DOHH2 (cell line): ENCODE measurements around the gene ADAMTS13.

Source experiments
- H3F3A ChIP-seq: fragments of 200-600 bp; sonication (generic), shearing (Covaris generic); 2 replicates; pipeline ENCODE4 v1.6.0; 2016; ENCODE audit warnings: antibody characterized with exemption, mild to moderate bottlenecking; ENCODE audit not compliant: control insufficient read depth, insufficient read depth
- H3K27ac ChIP-seq: fragments of 200-600 bp; sonication (generic); 2 replicates; pipeline ENCODE4 v1.5.1; 2014; ENCODE audit warnings: low read depth, mild to moderate bottlenecking, low read length, moderate library complexity
- H3K27me3 ChIP-seq: fragments of 200-600 bp; sonication (generic); 2 replicates; pipeline ENCODE4 v1.6.1; 2014; ENCODE audit warnings: mild to moderate bottlenecking, low read length, mixed read lengths; ENCODE audit not compliant: control insufficient read depth
- H3K36me3 ChIP-seq: fragments of 200-600 bp; sonication (generic); 2 replicates; pipeline ENCODE4 v1.6.1; 2014; ENCODE audit warnings: mild to moderate bottlenecking, low read length, moderate library complexity, mixed read lengths; ENCODE audit not compliant: control insufficient read depth
- H3K4me1 ChIP-seq: fragments of 200-600 bp; sonication (generic); 2 replicates; pipeline ENCODE4 v1.6.1; 2014; ENCODE audit warnings: mild to moderate bottlenecking, low read length, mixed read lengths; ENCODE audit not compliant: control insufficient read depth
- H3K4me2 ChIP-seq: fragments of 200-600 bp; sonication (generic); 2 replicates; pipeline ENCODE4 v1.6.0; 2014; ENCODE audit warnings: mild to moderate bottlenecking, low read length, moderate library complexity
- H3K4me3 ChIP-seq: fragments of 200-600 bp; sonication (generic); 2 replicates; pipeline ENCODE4 v1.5.1; 2014; ENCODE audit warnings: mild to moderate bottlenecking, low read length, mixed read lengths
- H3K79me2 ChIP-seq: fragments of 200-600 bp; sonication (generic); 2 replicates; pipeline ENCODE4 v1.6.1; 2014; ENCODE audit warnings: mild to moderate bottlenecking, low read length, mixed read lengths; ENCODE audit not compliant: control insufficient read depth
- H3K9me2 ChIP-seq: fragments of 200-600 bp; sonication (generic); replicated peaks from 2 replicates; pipeline ENCODE4 v1.6.1; 2014; ENCODE audit warnings: mild to moderate bottlenecking, low read length, mixed read lengths; ENCODE audit not compliant: control insufficient read depth
- H3K9me3 ChIP-seq: fragments of 200-600 bp; sonication (generic); 2 replicates; pipeline ENCODE4 v1.6.1; 2014; ENCODE audit warnings: antibody characterized with exemption, low read length, mixed read lengths; ENCODE audit not compliant: control insufficient read depth, insufficient read depth
- H4K20me1 ChIP-seq: fragments of 200-600 bp; sonication (generic); 2 replicates; pipeline ENCODE4 v1.6.0; 2014; ENCODE audit warnings: low read depth, mild to moderate bottlenecking, antibody characterized with exemption, low read length, moderate library complexity; ENCODE audit not compliant: control insufficient read depth, insufficient read depth
- CTCF ChIP-seq: fragments of 200-600 bp; sonication (generic); IDR thresholded peaks from one replicate; pipeline ENCODE4 v1.5.1; 2014; ENCODE audit warnings: antibody characterized with exemption, mild to moderate bottlenecking, low read depth, low read length; ENCODE audit not compliant: poor library complexity, severe bottlenecking
- EZH2phosphoT487 ChIP-seq: fragments of 200-600 bp; sonication (generic); IDR thresholded peaks from 2 replicates; pipeline ENCODE4 v1.6.1; 2017; ENCODE audit warnings: borderline replicate concordance, mild to moderate bottlenecking, antibody characterized with exemption, low read length, moderate library complexity, mixed read lengths

ADAMTS13 gene

GRCh38 chr9:133443248-133443647, 21.1 kb downstream of the ADAMTS13 start:
- Histone ChIP-seq H3K4me3 (no peak overlapping the region), H3K27me3 (peaks cover 5% of the 10 kb centered on the region; the same call in 1 of the 2 replicates), H3K9me2 (no peaks in the 10 kb centered on the region), H3F3A (no peaks in the 10 kb centered on the region), H3K4me1 (peaks cover 15% of the 10 kb centered on the region), H3K4me2 (no peak overlapping the region), H3K9me3 (no peaks in the 10 kb centered on the region), H3K27ac (no peak overlapping the region), H4K20me1 (no peaks in the 10 kb centered on the region), H3K79me2 (no peaks in the 10 kb centered on the region), H3K36me3 (no peaks in the 10 kb centered on the region)
- TF ChIP-seq EZH2phosphoT487 (no peak), CTCF (no peak)

GRCh38 chr9:133443982-133444381, 21.8 kb downstream of the ADAMTS13 start:
- no peaks in the 10 kb centered on the region for H3K79me2 ChIP-seq
- H3K4me1 ChIP-seq: peaks cover 15% of the 10 kb centered on the region
- no peaks in the 10 kb centered on the region for H3K36me3 ChIP-seq
- no peaks in the 10 kb centered on the region for H3K9me3 ChIP-seq
- H3F3A ChIP-seq: no peaks in the 10 kb centered on the region
- H3K4me3 ChIP-seq: no peak overlapping the region
- TF ChIP-seq EZH2phosphoT487: no peak
- TF ChIP-seq CTCF: no peak
- H3K27ac ChIP-seq: no peak overlapping the region
- H3K4me2 ChIP-seq: no peak overlapping the region
- peaks cover 5% of the 10 kb centered on the region; the same call in 1 of the 2 replicates for H3K27me3 ChIP-seq
- H3K9me2 ChIP-seq: no peaks in the 10 kb centered on the region
- no peaks in the 10 kb centered on the region for H4K20me1 ChIP-seq

GRCh38 chr9:133445293-133445969, 23.3 kb downstream of the ADAMTS13 start:
- H3F3A ChIP-seq: no peaks in the 10 kb centered on the region
- 0 out of 2 replicates have a peak, but pooled peaks cover 5% of the 10 kb centered on the region for H3K27me3 ChIP-seq
- no peaks in the 10 kb centered on the region for H3K36me3 ChIP-seq
- H3K27ac ChIP-seq: no peak overlapping the region
- no peak overlapping the region for H3K4me3 ChIP-seq
- no peaks in the 10 kb centered on the region for H3K79me2 ChIP-seq
- no peaks in the 10 kb centered on the region for H4K20me1 ChIP-seq
- peaks cover 15% of the 10 kb centered on the region for H3K4me1 ChIP-seq
- no peaks in the 10 kb centered on the region for H3K9me2 ChIP-seq
- no peak overlapping the region for H3K4me2 ChIP-seq
- TF ChIP-seq EZH2phosphoT487 (no peak), CTCF (no peak)
- H3K9me3 ChIP-seq: no peaks in the 10 kb centered on the region
